IgD-negative memory B cell (primary cell): Measurements from ENCODE around the gene TAS2R10. TPM values are rescaled to one million over a fixed set of nuclear protein-coding genes. Genes with fewer than 3 reads are reported as not detected.

ENCODE experiments used
- H3K27ac Mint-ChIP-seq, 3 donors: one replicate each; pipeline ENCODE4 v1.8.0; 2020 to 2022; ENCODE audit warnings: mild to moderate bottlenecking in 3 of 3, mixed read lengths in 3 of 3, moderate library complexity in 1 of 3
- H3K27me3 Mint-ChIP-seq: one replicate; pipeline ENCODE4 v1.8.0; 2021; ENCODE audit warnings: mixed read lengths
- H3K36me3 Mint-ChIP-seq: one replicate; pipeline ENCODE4 v1.8.0; 2020; ENCODE audit warnings: mild to moderate bottlenecking, mixed read lengths
- H3K4me1 Mint-ChIP-seq, 3 donors: one replicate each; pipeline ENCODE4 v1.8.0; 2020 to 2022; ENCODE audit warnings: mixed read lengths in 3 of 3, mild to moderate bottlenecking in 1 of 3
- H3K4me3 Mint-ChIP-seq, 4 donors: one replicate each; pipeline ENCODE4 v1.8.0; 2020 to 2022; ENCODE audit warnings: mild to moderate bottlenecking in 4 of 4, mixed read lengths in 4 of 4, moderate library complexity in 3 of 4
- H3K9me3 Mint-ChIP-seq, 3 donors: one replicate each; pipeline ENCODE4 v1.8.0; 2020 to 2021; ENCODE audit warnings: mixed read lengths in 3 of 3, mild to moderate bottlenecking in 1 of 3
- polyA plus RNA-seq: library from polyadenylated mRNA; unstranded; fragments of 300-500 nt; fragmentation: Illumina TruSeq; gene quantifications from one replicate; pipeline ENCODE4 v1.2.3, GENCODE V29; 2021

TAS2R10 gene
- polyA plus RNA-seq, result not detected

DNA sequence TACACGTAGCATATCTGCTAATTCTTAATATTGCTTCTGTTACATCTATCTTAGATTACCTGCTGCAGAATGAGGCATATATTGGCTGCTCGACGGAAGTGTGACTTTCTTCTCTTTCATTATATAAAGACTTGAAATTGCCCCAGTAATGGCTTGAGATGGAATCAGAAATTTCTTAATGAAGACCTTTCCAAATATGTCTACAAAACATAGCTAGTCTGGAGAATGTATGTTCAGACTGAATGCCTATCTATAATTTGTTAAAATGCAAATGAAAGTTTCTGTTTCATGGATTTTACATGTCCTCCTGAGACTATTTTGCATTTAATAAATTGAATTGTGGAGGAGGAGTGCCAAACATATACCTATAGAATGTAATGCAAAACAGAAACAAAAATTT lies at the start of gene TAS2R10:
TSS of gene TAS2R10 (minus strand) at position 101 of the 400 bp plus-strand sequence. CDS start at position 12, 89 bp downstream.
- Mint-ChIP-seq H3K27me3 (no peaks in the 10 kb centered on the region), H3K27ac (no peak within 1 kb of the TSS), H3K9me3 (peaks cover 0 to 2% (median 0%) of the 10 kb centered on the region in 3 donors), H3K4me1 (no peaks in the 10 kb centered on the region), H3K4me3 (no peak within 1 kb of the TSS), H3K36me3 (peaks cover 8% of the 10 kb centered on the region)

DNA sequence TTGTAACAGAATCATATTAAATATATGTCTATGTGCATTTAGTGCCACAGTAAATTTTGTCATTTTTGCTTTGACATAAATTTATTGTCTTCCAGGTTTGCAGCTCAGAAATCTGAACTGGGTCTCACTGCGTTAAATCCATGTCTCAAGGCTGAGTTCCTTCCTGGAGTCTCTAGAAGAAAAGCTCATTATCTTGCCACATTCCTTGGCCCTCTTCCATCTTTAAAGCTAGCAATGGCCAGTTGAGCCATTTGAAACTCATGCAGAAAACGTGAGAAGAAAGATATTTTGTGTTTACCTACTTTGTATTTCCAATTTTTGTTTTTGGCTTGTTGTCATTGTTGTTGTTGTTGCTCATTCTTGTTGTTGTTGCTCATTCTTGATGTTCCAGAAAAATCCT lies 47.2 kb upstream of the TAS2R10 start:
- peaks cover 3 to 23% (median 4%) of the 10 kb centered on the region in 3 donors for H3K9me3 Mint-ChIP-seq
- H3K27ac Mint-ChIP-seq, result no peak overlapping the region
- H3K4me1 Mint-ChIP-seq, result peaks cover 0 to 2% (median 0%) of the 10 kb centered on the region in 3 donors
- H3K36me3 Mint-ChIP-seq, result peaks cover 18% of the 10 kb centered on the region
- no peak overlapping the region for H3K4me3 Mint-ChIP-seq
- no peaks in the 10 kb centered on the region for H3K27me3 Mint-ChIP-seq

DNA sequence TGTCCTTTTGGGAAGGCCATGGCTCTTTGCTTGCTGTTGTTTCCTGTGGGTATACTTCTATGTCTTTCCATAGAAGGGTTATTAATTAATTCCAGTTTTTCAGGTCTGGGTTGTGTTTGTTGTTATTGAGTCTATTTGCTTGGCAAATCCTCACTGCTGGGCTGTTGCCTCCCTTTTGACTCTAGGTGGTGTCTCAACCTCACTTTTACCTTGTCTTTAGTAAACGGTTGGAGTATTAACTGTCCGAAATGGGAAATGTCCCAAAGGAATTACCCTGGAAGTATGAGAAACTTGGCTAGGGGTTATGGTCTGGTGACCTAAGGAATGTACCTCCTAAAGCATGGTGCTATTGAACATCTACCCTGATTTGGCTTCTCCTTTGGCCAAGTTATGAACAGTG lies 41.2 kb upstream of the TAS2R10 start:
- Mint-ChIP-seq H3K4me1 (no peaks in the 10 kb centered on the region), H3K27me3 (no peaks in the 10 kb centered on the region), H3K4me3 (no peak overlapping the region), H3K9me3 (peaks cover 0 to 9% (median 2%) of the 10 kb centered on the region in 3 donors), H3K27ac (no peak overlapping the region), H3K36me3 (peaks cover 18% of the 10 kb centered on the region)

DNA sequence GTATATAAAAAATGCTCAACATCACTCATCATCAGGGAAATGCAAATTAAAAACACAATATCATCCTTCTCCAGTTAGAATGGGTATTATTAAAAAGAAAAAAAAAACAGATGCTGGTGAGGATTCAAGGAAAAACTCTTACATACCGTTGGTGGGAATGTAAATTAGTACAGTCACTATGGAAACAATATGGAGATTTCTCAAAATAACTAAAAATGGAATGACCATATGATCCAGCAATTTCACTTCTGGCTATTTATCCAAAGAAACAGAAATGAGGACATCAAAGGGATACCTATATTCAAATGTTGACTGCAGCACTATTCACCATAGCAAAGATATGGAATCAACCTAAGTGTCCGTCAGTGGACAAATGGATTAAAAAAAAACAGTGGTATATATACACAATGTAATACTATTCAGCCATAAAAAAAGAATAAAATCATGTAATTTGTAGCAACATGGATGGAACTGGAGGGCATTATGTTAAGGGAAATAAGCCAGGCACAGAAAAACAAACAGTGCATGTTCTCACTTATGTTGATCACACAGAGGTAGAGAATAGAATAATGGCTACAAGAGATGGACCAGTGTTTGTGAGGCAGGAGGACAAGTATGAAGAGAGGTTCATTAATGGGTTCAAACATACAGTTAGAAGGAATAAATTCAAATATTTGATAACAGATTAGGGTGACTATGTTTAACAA lies 37.5 kb upstream of the TAS2R10 start:
- Mint-ChIP-seq H3K36me3 (peaks cover 41% of the 10 kb centered on the region), H3K27ac (peak overlapping the region in 1 of 3 donors; percentile 42)

GRCh38 chr12:10861366-10861765 lies 35.2 kb upstream of the TAS2R10 start:
- peaks cover 4 to 32% (median 19%) of the 10 kb centered on the region in 3 donors for H3K9me3 Mint-ChIP-seq
- H3K4me3 Mint-ChIP-seq, result no peak overlapping the region
- H3K36me3 Mint-ChIP-seq, result peaks cover 56% of the 10 kb centered on the region
- H3K27ac Mint-ChIP-seq, result no peak overlapping the region
- H3K27me3 Mint-ChIP-seq, result no peaks in the 10 kb centered on the region
- H3K4me1 Mint-ChIP-seq, result no peaks in the 10 kb centered on the region

More for the DNA sequence above, 37.5 kb upstream of the TAS2R10 start:
- Mint-ChIP-seq H3K9me3 (peaks cover 4 to 16% (median 12%) of the 10 kb centered on the region in 3 donors), H3K27me3 (no peaks in the 10 kb centered on the region), H3K4me1 (no peaks in the 10 kb centered on the region), H3K4me3 (no peak overlapping the region)

DNA sequence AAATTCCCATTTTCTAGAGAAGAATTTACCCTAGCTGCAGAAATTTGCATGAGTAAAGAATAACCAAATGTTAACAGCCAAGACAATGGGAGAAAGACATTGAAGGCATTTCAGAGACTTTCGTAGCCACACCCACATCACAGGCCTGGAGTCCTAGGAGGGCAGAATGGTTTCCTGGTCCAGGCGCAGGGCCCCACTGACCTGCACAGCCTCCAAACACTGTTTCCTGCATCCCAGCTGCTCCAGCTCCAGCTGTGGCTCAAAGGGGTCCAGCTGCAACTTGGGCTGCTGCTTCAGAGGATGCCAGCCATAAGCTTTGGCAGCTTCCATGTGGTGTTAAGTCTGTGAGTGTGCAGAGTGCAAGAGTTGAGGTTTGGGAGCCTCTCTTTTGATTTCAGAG lies 29.6 kb upstream of the TAS2R10 start:
- peaks cover 50% of the 10 kb centered on the region for H3K36me3 Mint-ChIP-seq

DNA sequence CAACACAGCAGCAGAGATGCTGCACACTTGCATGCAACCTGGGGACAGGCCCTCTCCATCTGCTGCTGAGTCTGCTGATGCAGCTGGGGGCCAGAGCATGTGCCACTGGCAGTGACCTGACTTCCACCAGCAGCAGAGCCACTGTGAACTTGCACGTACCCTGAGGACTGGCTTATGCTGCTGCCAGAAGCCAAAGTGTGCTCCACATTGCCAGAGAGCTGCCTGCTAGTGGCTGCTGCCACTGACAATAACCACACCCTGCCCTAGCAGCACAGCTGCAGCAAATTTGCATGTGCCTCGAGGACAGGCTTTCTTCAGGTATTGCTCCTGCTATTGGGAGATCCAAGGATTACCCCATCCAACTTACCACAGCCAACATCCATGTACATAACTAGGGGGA lies 27.6 kb upstream of the TAS2R10 start:
- H3K36me3 Mint-ChIP-seq, result peaks cover 34% of the 10 kb centered on the region
- peaks cover 0 to 22% (median 6%) of the 10 kb centered on the region in 3 donors for H3K9me3 Mint-ChIP-seq
- no peak overlapping the region for H3K27ac Mint-ChIP-seq
- H3K27me3 Mint-ChIP-seq, result no peaks in the 10 kb centered on the region
- H3K4me1 Mint-ChIP-seq, result peaks cover 0 to 3% (median 2%) of the 10 kb centered on the region in 3 donors
- H3K4me3 Mint-ChIP-seq, result no peak overlapping the region

More for the DNA sequence above, 29.6 kb upstream of the TAS2R10 start:
- Mint-ChIP-seq H3K4me3 (peak overlapping the region in 1 of 4 donors; percentile 23), H3K9me3 (peaks cover 1 to 27% (median 11%) of the 10 kb centered on the region in 3 donors), H3K27ac (no peak overlapping the region), H3K27me3 (no peaks in the 10 kb centered on the region), H3K4me1 (peaks cover 0 to 3% (median 2%) of the 10 kb centered on the region in 3 donors)

GRCh38 chr12:10851243-10851858 lies 25.2 kb upstream of the TAS2R10 start:
- Mint-ChIP-seq H3K4me1 (peaks cover 0 to 3% (median 2%) of the 10 kb centered on the region in 3 donors), H3K36me3 (peaks cover 30% of the 10 kb centered on the region), H3K4me3 (no peak overlapping the region), H3K9me3 (peaks cover 0 to 5% (median 0%) of the 10 kb centered on the region in 3 donors), H3K27me3 (no peaks in the 10 kb centered on the region), H3K27ac (no peak overlapping the region)

DNA sequence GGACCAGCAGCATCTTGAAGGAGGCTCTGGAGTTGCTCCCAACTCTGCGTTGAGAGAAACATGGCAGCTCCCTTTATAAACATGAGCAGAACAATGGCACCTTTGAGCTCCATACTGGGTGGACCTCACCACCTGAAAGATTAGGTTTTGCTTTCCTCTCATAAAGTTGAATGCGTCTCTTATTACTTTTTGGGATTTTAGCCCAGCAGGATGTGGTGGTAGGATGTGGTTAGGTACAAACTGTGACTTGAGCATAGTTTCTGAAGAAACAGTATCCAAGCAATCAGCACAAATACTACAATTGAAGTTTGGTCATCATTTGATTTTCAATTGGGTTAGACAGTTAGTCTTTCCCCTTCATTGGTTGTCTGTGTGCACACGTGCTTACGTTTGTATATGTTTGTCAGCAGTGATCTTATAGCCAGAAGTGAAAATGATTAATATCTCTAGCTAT lies 23.3 kb upstream of the TAS2R10 start, which contains the start of gene PRR4:
TSS of gene PRR4 (minus strand) at position 51 of the 454 bp plus-strand sequence. CDS start at position 13, 38 bp downstream.
- Mint-ChIP-seq H3K4me3 (no peak within 1 kb of the TSS), H3K36me3 (peaks cover 33% of the 10 kb centered on the region), H3K27ac (no peak within 1 kb of the TSS), H3K9me3 (no peaks in the 10 kb centered on the region), H3K4me1 (peaks cover 0 to 3% (median 2%) of the 10 kb centered on the region in 3 donors), H3K27me3 (no peaks in the 10 kb centered on the region)

- Mint-ChIP-seq H3K27ac (no peak overlapping the region), H3K4me1 (peaks cover 0 to 1% (median 0%) of the 10 kb centered on the region in 3 donors), H3K4me3 (no peak overlapping the region), H3K9me3 (no peaks in the 10 kb centered on the region), H3K36me3 (peaks cover 33% of the 10 kb centered on the region), H3K27me3 (no peaks in the 10 kb centered on the region)
Measured at GRCh38 chr12:10847744-10848143, 21.6 kb upstream of the TAS2R10 start.

- H3K4me1 Mint-ChIP-seq, result no peaks in the 10 kb centered on the region
- no peak overlapping the region for H3K4me3 Mint-ChIP-seq
- no peak overlapping the region for H3K27ac Mint-ChIP-seq
- H3K9me3 Mint-ChIP-seq, result peaks cover 0 to under 1% (median 0%) of the 10 kb centered on the region in 3 donors
- H3K27me3 Mint-ChIP-seq, result no peaks in the 10 kb centered on the region
- peaks cover 23% of the 10 kb centered on the region for H3K36me3 Mint-ChIP-seq
Measured at GRCh38 chr12:10842862-10843261, 16.7 kb upstream of the TAS2R10 start.

DNA sequence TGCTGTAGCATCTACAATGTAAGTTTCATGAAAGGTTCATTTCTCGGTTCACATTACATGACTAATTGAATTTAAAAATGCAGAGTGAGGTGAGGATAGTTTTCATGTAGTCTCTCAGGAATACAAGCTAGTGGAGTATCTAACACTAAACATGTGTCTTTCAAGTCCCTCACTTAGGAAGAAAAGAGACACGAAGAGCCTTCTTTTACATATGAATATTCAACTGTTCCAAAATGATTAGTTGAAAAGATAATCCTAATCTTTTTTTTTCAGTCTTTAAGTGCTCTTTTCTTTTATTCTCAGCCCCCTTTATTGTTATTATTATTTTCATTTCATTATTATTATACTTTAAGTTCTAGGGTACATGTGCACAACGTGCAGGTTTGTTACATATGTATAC lies 12.3 kb upstream of the TAS2R10 start:
- H3K4me1 Mint-ChIP-seq, result no peaks in the 10 kb centered on the region
- no peak overlapping the region for H3K27ac Mint-ChIP-seq
- peaks cover 6% of the 10 kb centered on the region for H3K36me3 Mint-ChIP-seq
- H3K27me3 Mint-ChIP-seq, result no peaks in the 10 kb centered on the region
- H3K9me3 Mint-ChIP-seq, result peaks cover 0 to 4% (median 0%) of the 10 kb centered on the region in 3 donors
- H3K4me3 Mint-ChIP-seq, result no peak overlapping the region

DNA sequence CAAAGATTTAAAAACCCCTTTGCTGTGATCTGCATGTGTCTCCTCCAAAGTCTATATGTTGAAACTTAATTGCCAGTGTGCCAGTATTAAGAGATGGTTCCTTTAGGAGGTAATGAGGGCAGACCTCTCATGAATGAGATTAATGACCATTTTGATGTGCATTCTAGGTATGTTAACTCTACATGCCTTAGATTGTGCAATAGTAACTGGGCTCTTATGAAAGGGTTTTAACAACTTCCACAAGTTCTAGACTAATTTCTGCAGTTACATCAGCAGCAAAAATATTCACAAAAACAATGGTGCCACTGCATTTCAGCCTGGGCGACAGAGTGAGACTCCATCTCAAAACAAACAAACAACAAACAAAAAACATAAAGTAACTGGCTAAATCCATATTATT lies 3.8 kb upstream of the TAS2R10 start:
- Mint-ChIP-seq H3K4me3 (no peak overlapping the region), H3K9me3 (no peaks in the 10 kb centered on the region), H3K36me3 (peaks cover 2% of the 10 kb centered on the region), H3K27me3 (no peaks in the 10 kb centered on the region), H3K4me1 (no peaks in the 10 kb centered on the region), H3K27ac (no peak overlapping the region)

GRCh38 chr12:10824957-10825356 lies 1.2 kb downstream of the TAS2R10 start:
- Mint-ChIP-seq H3K27me3 (no peaks in the 10 kb centered on the region), H3K36me3 (peaks cover 8% of the 10 kb centered on the region)

GRCh38 chr12:10811883-10812536 lies 14.1 kb downstream of the TAS2R10 start:
- Mint-ChIP-seq H3K9me3 (no peaks in the 10 kb centered on the region), H3K4me3 (no peak overlapping the region), H3K27me3 (peaks cover 6% of the 10 kb centered on the region), H3K36me3 (no peaks in the 10 kb centered on the region), H3K27ac (no peak overlapping the region), H3K4me1 (no peaks in the 10 kb centered on the region)

More at GRCh38 chr12:10824957-10825356, 1.2 kb downstream of the TAS2R10 start:
- H3K9me3 Mint-ChIP-seq, result peaks cover 0 to 2% (median 0%) of the 10 kb centered on the region in 3 donors
- no peak overlapping the region for H3K27ac Mint-ChIP-seq
- H3K4me3 Mint-ChIP-seq, result no peak overlapping the region
- H3K4me1 Mint-ChIP-seq, result no peaks in the 10 kb centered on the region
